ENCODE results near the gene KCND2. TPM values are rescaled to one million over a fixed set of nuclear protein-coding genes. Genes with fewer than 3 reads are reported as not detected.
"Not testable (repeated sequence)": the region's sequence is repeated elsewhere in the genome, so short reads cannot be mapped to it uniquely, and the experiment has no call there.

The KCND2 gene
- total and polyA plus RNA-seq, 7 donors, result 0.04 to 2.7 (median 0.15) TPM

- TF ChIP-seq, protein P1, sequence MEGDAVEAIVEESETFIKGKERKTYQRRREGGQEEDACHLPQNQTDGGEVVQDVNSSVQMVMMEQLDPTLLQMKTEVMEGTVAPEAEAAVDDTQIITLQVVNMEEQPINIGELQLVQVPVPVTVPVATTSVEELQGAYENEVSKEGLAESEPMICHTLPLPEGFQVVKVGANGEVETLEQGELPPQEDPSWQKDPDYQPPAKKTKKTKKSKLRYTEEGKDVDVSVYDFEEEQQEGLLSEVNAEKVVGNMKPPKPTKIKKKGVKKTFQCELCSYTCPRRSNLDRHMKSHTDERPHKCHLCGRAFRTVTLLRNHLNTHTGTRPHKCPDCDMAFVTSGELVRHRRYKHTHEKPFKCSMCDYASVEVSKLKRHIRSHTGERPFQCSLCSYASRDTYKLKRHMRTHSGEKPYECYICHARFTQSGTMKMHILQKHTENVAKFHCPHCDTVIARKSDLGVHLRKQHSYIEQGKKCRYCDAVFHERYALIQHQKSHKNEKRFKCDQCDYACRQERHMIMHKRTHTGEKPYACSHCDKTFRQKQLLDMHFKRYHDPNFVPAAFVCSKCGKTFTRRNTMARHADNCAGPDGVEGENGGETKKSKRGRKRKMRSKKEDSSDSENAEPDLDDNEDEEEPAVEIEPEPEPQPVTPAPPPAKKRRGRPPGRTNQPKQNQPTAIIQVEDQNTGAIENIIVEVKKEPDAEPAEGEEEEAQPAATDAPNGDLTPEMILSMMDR (IDR thresholded peaks at IDR 0.05), result no peak
- no peak for ATAC-seq
- intact Hi-C loops (cut with DNase I), result no loop called here
- no peak for DNase-seq
- H3K36me3 ChIP-seq (ENCODE audit: insufficient read depth in 1 of 2, low read depth in 1 of 2), result no peaks in the 10 kb centered on the region
- WGBS, 3 donors, result 70 to 72% (median 72%) methylated on average over 6 of the region's 6 CpGs
- no peaks in the 10 kb centered on the region for H3K4me1 ChIP-seq
- no peaks in the 10 kb centered on the region for H3K9me3 ChIP-seq
- no peaks in the 10 kb centered on the region for H3K27me3 ChIP-seq (ENCODE audit: insufficient read depth in 3 of 3, low read length in 2 of 3)
- H3K27ac ChIP-seq, result no peak overlapping the region
- H3K4me3 ChIP-seq, result no peak overlapping the region
Measured at GRCh38 chr7:120684463-120684862, 411.5 kb downstream of the KCND2 start.

DNA sequence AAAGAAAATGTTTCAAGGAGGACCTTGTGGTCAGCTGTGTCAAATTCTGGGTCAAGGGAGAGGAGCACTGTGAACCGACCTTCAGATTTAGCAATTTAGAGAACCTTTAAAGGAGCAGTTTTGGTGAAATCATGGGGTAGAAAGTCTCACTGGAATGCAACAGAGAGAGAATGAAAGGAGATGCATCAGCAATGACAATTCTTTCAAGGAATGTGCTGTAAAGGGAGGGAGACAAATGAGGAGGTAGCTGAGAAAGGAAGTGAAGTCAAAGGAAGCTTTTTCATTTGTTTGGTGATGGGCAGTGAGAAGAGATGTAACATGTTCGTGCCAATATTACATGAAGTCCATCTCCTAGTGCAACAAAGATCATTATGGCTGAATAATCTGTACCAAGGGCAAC lies 418.9 kb downstream of the KCND2 start:
- Histone ChIP-seq H3K9me3 (no peaks in the 10 kb centered on the region), H3K4me3 (no peak overlapping the region), H3K27ac (no peak overlapping the region), H3K27me3 (ENCODE audit: insufficient read depth in 3 of 3, low read length in 2 of 3) (peaks cover 0 to 3% (median 2%) of the 10 kb centered on the region in 3 donors), H3K36me3 (ENCODE audit: insufficient read depth in 1 of 2, low read depth in 1 of 2) (no peaks in the 10 kb centered on the region), H3K4me1 (no peaks in the 10 kb centered on the region)
- intact Hi-C loops (cut with DNase I), result no loop called here
- ATAC-seq, result no peak
- DNase-seq, result no peak
- 62 to 78% (median 75%) methylated on average over 2 of the region's 2 CpGs for WGBS, 3 donors
- TF ChIP-seq, protein P1 (IDR thresholded peaks at IDR 0.05), result no peak

DNA sequence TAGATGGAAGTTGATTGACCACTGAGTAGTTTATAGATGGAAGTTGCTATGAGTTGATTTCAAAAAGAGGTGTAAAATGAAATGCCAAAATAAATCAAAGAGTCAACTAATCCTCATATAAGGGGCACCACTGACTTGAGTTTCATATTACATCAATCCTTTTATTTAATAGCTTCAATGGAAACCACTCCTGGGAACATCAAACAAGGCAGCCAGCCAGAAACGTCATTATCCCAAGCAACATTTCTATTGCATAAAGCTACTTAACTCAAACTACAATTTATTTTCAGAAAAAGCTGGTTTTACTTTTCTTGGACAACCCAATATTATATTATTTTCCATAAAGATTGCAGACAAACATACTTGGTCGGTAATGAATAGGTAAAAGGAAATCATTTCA lies 422.9 kb downstream of the KCND2 start:
- DNase-seq (no peak), ATAC-seq (no peak)
- Histone ChIP-seq H3K4me3 (no peak overlapping the region), H3K27ac (no peak overlapping the region), H3K36me3 (ENCODE audit: insufficient read depth in 1 of 2, low read depth in 1 of 2) (no peaks in the 10 kb centered on the region), H3K9me3 (no peaks in the 10 kb centered on the region), H3K4me1 (no peaks in the 10 kb centered on the region), H3K27me3 (ENCODE audit: insufficient read depth in 3 of 3, low read length in 2 of 3) (peaks cover 0 to 2% (median 0%) of the 10 kb centered on the region in 3 donors)
- whole genome bisulfite sequencing, 3 donors, result 51 to 64% (median 59%) methylated on average over 2 of the region's 2 CpGs
- TF ChIP-seq, protein P1 (IDR thresholded peaks at IDR 0.05), result no peak
- intact Hi-C loops (cut with DNase I), result no loop called here

GRCh38 chr7:120700796-120701195 lies 427.8 kb downstream of the KCND2 start:
- Histone ChIP-seq H3K4me1 (no peaks in the 10 kb centered on the region), H3K36me3 (ENCODE audit: insufficient read depth in 1 of 2, low read depth in 1 of 2) (no peaks in the 10 kb centered on the region), H3K27me3 (ENCODE audit: insufficient read depth in 3 of 3, low read length in 2 of 3) (no peaks in the 10 kb centered on the region), H3K27ac (no peak overlapping the region), H3K4me3 (no peak overlapping the region), H3K9me3 (no peaks in the 10 kb centered on the region)
- WGBS, 3 donors, result 87 to 95% (median 93%) methylated on average over 2 of the region's 2 CpGs
- DNase-seq (no peak), ATAC-seq (no peak)
- TF ChIP-seq, protein P1 (IDR thresholded peaks at IDR 0.05), result no peak
- intact Hi-C loops (cut with DNase I), result no loop called here

GRCh38 chr7:120702408-120702807 lies 429.4 kb downstream of the KCND2 start:
- H3K9me3 ChIP-seq; ATAC-seq; H3K4me1 ChIP-seq; H3K27ac ChIP-seq; intact Hi-C loops (cut with DNase I); H3K27me3 ChIP-seq (ENCODE audit: insufficient read depth in 3 of 3, low read length in 2 of 3); DNase-seq; H3K4me3 ChIP-seq; H3K36me3 ChIP-seq (ENCODE audit: insufficient read depth in 1 of 2, low read depth in 1 of 2): not testable (repeated sequence)
- 83 to 93% (median 84%) methylated on average over 1 of the region's 1 CpG for WGBS, 3 donors
